K562 (cell line): Measurements from ENCODE around the gene ZDHHC8. TPM values are rescaled to one million over a fixed set of nuclear protein-coding genes. Genes with fewer than 3 reads are reported as not detected.

Experiments
- ATAC-seq: fragments of 200-7000 bp; cut with Tn5 transposase; 3 replicates; pipeline ENCODE4 v1.9.1; 2020; ENCODE audit warnings: moderate library complexity
- BruUV-seq: library from RNA; stranded (reverse); fragments of 400-500 nt; replicated peaks from 2 replicates; lab custom pipeline; 2021; lab: Mats Ljungman, UMichigan
- CTCF ChIA-PET: fragments of 300-600 bp; formaldehyde crosslinking; extraction: SDS; loops from one replicate; lab custom pipeline; 2021; ENCODE audit warnings: low intra/inter-chr PET ratio; lab: Yijun Ruan, JAX
- POLR2A ChIA-PET: fragments of 300-600, 350-650 bp; sonication (Branson Sonifier 250); formaldehyde crosslinking; extraction: SDS; loops from one replicate; lab custom pipeline; 2021; ENCODE audit warnings: antibody characterized with exemption, inconsistent platforms; lab: Yijun Ruan, JAX
- DNase-seq, 4 experiments: peaks; one replicate each; pipeline versions ENCODE4 v3.0.0 to v3.0.0-alpha.2; 2011 to 2018; ENCODE audit warnings: low spot score in 3 of 4, mixed read lengths in 3 of 4; ENCODE audit errors: extremely low read depth in 1 of 4
- FAIRE-seq: peaks from 2 replicates; lab custom pipeline; 2011; peaks lifted over from hg19 to GRCh38; lab: Jason Lieb, UNC
- H2AFZ ChIP-seq: 2 replicates; pipeline ENCODE4 v1.6.0; 2011; ENCODE audit warnings: low read depth, low read length, control low read depth, inconsistent platforms
- H3K27ac ChIP-seq: fragments of 200-600 bp; 3 replicates; pipeline ENCODE4 v1.8.0; 2011; ENCODE audit warnings: low read depth, mild to moderate bottlenecking, control low read depth, inconsistent platforms, low read length, moderate library complexity, mixed read lengths; ENCODE audit errors: extremely low read depth
- H3K27me3 ChIP-seq, 2 experiments: fragments of 300-600 bp in 1 of 2; 2 replicates in 1 of 2; 3 replicates in 1 of 2; pipeline versions ENCODE4 v1.6.0 to v1.8.0; 2011; ENCODE audit warnings: inconsistent platforms in 2 of 2, low read length in 2 of 2, mild to moderate bottlenecking in 1 of 2, mixed read lengths in 1 of 2, moderate library complexity in 1 of 2; ENCODE audit not compliant: control insufficient read depth in 2 of 2, insufficient read depth in 2 of 2
- H3K36me3 ChIP-seq: fragments of 300-600 bp; 3 replicates; pipeline ENCODE4 v1.8.0; 2011; ENCODE audit warnings: mild to moderate bottlenecking, low read length, inconsistent platforms; ENCODE audit not compliant: control insufficient read depth, insufficient read depth
- H3K4me1 ChIP-seq, 2 experiments: fragments of 200-600 bp in 1 of 2; replicated peaks in 1 of 2; 2 replicates in 1 of 2; 3 replicates in 1 of 2; pipeline versions ENCODE4 v1.5.1 to v1.8.0; 2011; ENCODE audit warnings: inconsistent platforms in 2 of 2, low read length in 2 of 2, mild to moderate bottlenecking in 1 of 2, mixed read lengths in 1 of 2, moderate library complexity in 1 of 2; ENCODE audit not compliant: control insufficient read depth in 2 of 2, insufficient read depth in 2 of 2
- H3K4me2 ChIP-seq: 2 replicates; pipeline ENCODE4 v1.6.1; 2011; ENCODE audit warnings: low read length, control low read depth, inconsistent platforms, mixed read lengths; ENCODE audit not compliant: insufficient read depth
- H3K4me3 ChIP-seq: fragments of 200-600 bp; sonication (generic), shearing (Covaris generic); 2 replicates; pipeline ENCODE4 v1.5.1; 2016; ENCODE audit warnings: control low read depth, inconsistent platforms
- H3K79me2 ChIP-seq: fragments of 200-600 bp; 3 replicates; pipeline ENCODE4 v1.8.0; 2011; ENCODE audit warnings: low read length, inconsistent platforms; ENCODE audit not compliant: control insufficient read depth, insufficient read depth
- H3K9ac ChIP-seq, 2 experiments: 2 replicates each; pipeline versions ENCODE4 v1.6.0 to v1.6.1; 2011; ENCODE audit warnings: low read depth in 2 of 2, low read length in 2 of 2, control low read depth in 1 of 2, inconsistent platforms in 1 of 2, mild to moderate bottlenecking in 1 of 2, mixed read lengths in 1 of 2; ENCODE audit not compliant: insufficient read depth in 1 of 2
- H3K9me1 ChIP-seq: one replicate; pipeline ENCODE4 v1.6.0; 2011; ENCODE audit warnings: inconsistent platforms, mild to moderate bottlenecking, low read length, moderate library complexity; ENCODE audit not compliant: control insufficient read depth, insufficient read depth
- H3K9me3 ChIP-seq: replicated peaks from 2 replicates; pipeline ENCODE4 v1.5.1; 2011; ENCODE audit warnings: low read depth, low read length, inconsistent platforms; ENCODE audit not compliant: control insufficient read depth, insufficient read depth
- H4K20me1 ChIP-seq: replicated peaks from 2 replicates; pipeline ENCODE4 v1.6.1; 2011; ENCODE audit warnings: low read length, inconsistent platforms, mixed read lengths; ENCODE audit not compliant: control insufficient read depth, insufficient read depth
- CTBP1 ChIP-seq: fragments of 450-650 bp; IDR thresholded peaks from 2 replicates; pipeline ENCODE4 v1.6.1; 2016; ENCODE audit warnings: borderline replicate concordance
- FOXK1 ChIP-seq: sonication (generic); formaldehyde crosslinking; IDR thresholded peaks from 2 replicates; pipeline ENCODE4 v1.8.0; 2022; ENCODE audit warnings: missing genetic modification reagents, mild to moderate bottlenecking, borderline replicate concordance
- HDAC6 ChIP-seq: IDR thresholded peaks from 2 replicates; pipeline ENCODE4 v1.6.1; 2012; ENCODE audit warnings: low read depth, mild to moderate bottlenecking, control low read depth, inconsistent platforms, low read length, moderate library complexity
- HDGF ChIP-seq: fragments of 450-650 bp; IDR thresholded peaks from 2 replicates; pipeline ENCODE4 v1.6.1; 2016
- ID3 ChIP-seq, 2 experiments: fragments of 250-450 bp in 1 of 2; fragments of 450-650 bp in 1 of 2; sonication (Bioruptor Pico) in 1 of 2; IDR thresholded peaks; 2 replicates each; pipeline versions ENCODE4 v1.6.1 to v1.8.0; 2016 to 2021; ENCODE audit warnings: mild to moderate bottlenecking in 2 of 2, moderate library complexity in 2 of 2, missing compliant biosample characterization in 1 of 2, missing genetic modification characterization in 1 of 2
- MAFK ChIP-seq: IDR thresholded peaks from 2 replicates; pipeline ENCODE4 v1.6.1; 2011; ENCODE audit warnings: low read length, improper control_type of control experiment
- MIER1 ChIP-seq: fragments of 450-650 bp; IDR thresholded peaks from 2 replicates; pipeline ENCODE4 v1.6.1; 2016; ENCODE audit warnings: antibody characterized with exemption, mild to moderate bottlenecking, low read depth
- NFIC ChIP-seq: fragments of 450-650 bp; IDR thresholded peaks from 2 replicates; pipeline ENCODE4 v1.6.1; 2017; ENCODE audit warnings: mild to moderate bottlenecking, inconsistent platforms
- PRMT5 ChIP-seq: sonication (generic); formaldehyde crosslinking; IDR thresholded peaks from 2 replicates; pipeline ENCODE4 v1.5.0; 2020; ENCODE audit warnings: missing genetic modification reagents
- RCOR1 ChIP-seq, 2 experiments: IDR thresholded peaks; 2 replicates each; pipeline ENCODE4 v1.6.1; 2012; ENCODE audit warnings: low read depth in 2 of 2, low read length in 2 of 2, borderline replicate concordance in 1 of 2, improper control_type of control experiment in 1 of 2
- SNAPC5 ChIP-seq: fragments of 250-450 bp; sonication (Bioruptor Pico); IDR thresholded peaks from 2 replicates; pipeline ENCODE4 v1.8.0; 2021; ENCODE audit warnings: moderate library complexity, mild to moderate bottlenecking, inconsistent platforms
- SPI1 ChIP-seq: IDR thresholded peaks from 2 replicates; pipeline ENCODE4 v1.6.1; 2011; ENCODE audit warnings: low read depth, low read length, control low read depth, borderline replicate concordance
- THAP12 ChIP-seq: fragments of 250-450 bp; sonication (Bioruptor Pico); IDR thresholded peaks from 2 replicates; pipeline ENCODE4 v1.9.0; 2021; ENCODE audit warnings: mild to moderate bottlenecking, inconsistent platforms
- ZBTB9 ChIP-seq: fragments of 450-650 bp; formaldehyde crosslinking; IDR thresholded peaks from 2 replicates; pipeline ENCODE4 v1.4.0; 2020; ENCODE audit warnings: mild to moderate bottlenecking, moderate library complexity
- ZFPM2 ChIP-seq: fragments of 250-450 bp; sonication (Bioruptor Pico); IDR thresholded peaks from 2 replicates; pipeline ENCODE4 v1.5.1; 2022; ENCODE audit warnings: mild to moderate bottlenecking
- ZKSCAN8 ChIP-seq: fragments of 200-800 bp; sonication (Bioruptor generic); IDR thresholded peaks from 2 replicates; pipeline ENCODE4 v1.6.1; 2016; ENCODE audit warnings: missing genetic modification characterization, missing compliant biosample characterization
- ZNF143 ChIP-seq: sonication (generic); formaldehyde crosslinking; IDR thresholded peaks from 2 replicates; pipeline ENCODE4 v1.9.0; 2022; ENCODE audit warnings: mild to moderate bottlenecking, missing genetic modification reagents
- WGBS: fragments of 100-300 bp; shearing (Covaris generic); methylation state at CpG from one replicate; pipeline ENCODE4 v1.1.6; 2016; ENCODE audit warnings: low coverage, mixed read lengths; ENCODE audit not compliant: insufficient coverage; ENCODE audit errors: missing lambda C conversion rate; 5-methylcytosine and 5-hydroxymethylcytosine counted together
- in situ Hi-C: fragments of 300-500 bp; cut with MboI; formaldehyde crosslinking; loops from 4 replicates; pipeline ENCODE4 v1.15.0; 2018; ENCODE audit warnings: inconsistent platforms, mixed read lengths
- intact Hi-C: fragments of 100-400 bp; cut with micrococcal nuclease; formaldehyde crosslinking; loops from 2 replicates; pipeline ENCODE4 v1.14.2; 2022
- polyA plus RNA-seq, 8 experiments: library from polyadenylated mRNA; depleted of rRNA in 4 of 8; stranded (reverse) in 5 of 8; unstranded in 3 of 8; fragments of >200 nt; fragmentation: Nextera tagmentation in 2 of 8; fragmentation: Illumina TruSeq in 1 of 8; extraction: Ambion mirVana in 2 of 8; extraction: Trizol in 1 of 8; gene quantifications; 2 replicates each; pipeline versions ENCODE4 v1.2.1 to v1.2.3, GENCODE V29; 2011 to 2014; ENCODE audit warnings: inconsistent platforms in 1 of 8, missing spikeins in 1 of 8
- total RNA-seq, 7 experiments: library from RNA; depleted of rRNA in 6 of 7; stranded (reverse); fragments of >200 nt in 6 of 7; fragmentation: Illumina TruSeq in 2 of 7; extraction: Trizol in 2 of 7; gene quantifications; 2 replicates each; pipeline versions ENCODE4 v1.2.1 to v1.2.3, GENCODE V29; 2011 to 2021; ENCODE audit warnings: low replicate concordance in 1 of 7

The ZDHHC8 gene
- total and polyA plus RNA-seq, 9 of the 15 experiments (the other 6 are each of a cell fraction or from before 2014, with no cell fraction given): 0.04 to 109 (median 16.4) TPM

- Histone ChIP-seq H3K4me3 (peak overlapping the region; percentile 3; the same call in 1 of the 2 replicates), H3K27me3 (no peaks in the 10 kb centered on the region), H3K36me3 (peaks cover 83% of the 10 kb centered on the region), H3K4me1 (peaks cover 40 to 56% of the 10 kb centered on the region in 2 experiments), H3K4me2 (peak overlapping the region; percentile 76), H3K9ac (peak overlapping the region; percentile 73 to 90), H3K27ac (peak overlapping the region; percentile 76), H3K9me3 (no peaks in the 10 kb centered on the region), H2AFZ (peak overlapping the region; percentile 76), H3K79me2 (peaks cover 93% of the 10 kb centered on the region), H3K9me1 (peaks cover 16% of the 10 kb centered on the region), H4K20me1 (peaks cover 33% of the 10 kb centered on the region)
- ChIA-PET POLR2A (interaction anchor here (0.7 to 19.4 kb wide), 5 partner anchors 8 to 101 kb away, joined by 3 to 513 read pairs (median 6); partner anchors contain the start of genes RANBP1 and TRMT2A), CTCF (interaction anchor here (0.6 to 2.8 kb wide), 3 partner anchors 114 to 367 kb away, joined by 3 to 19 read pairs (median 6); no protein-coding TSS in a partner anchor)
- DNase-seq (peak; percentile 94 to 97 (median 96)), ATAC-seq (peak; percentile 78), FAIRE-seq (peak; percentile 81)
- BruUV-seq: no TSS peak
- 28% methylated on average over 23 of the region's 23 CpGs for WGBS
- intact Hi-C loops: loop anchor here (1.0 kb wide), 3 partner anchors 59 to 114 kb away; partner anchors contain the start of gene TANGO2
- in situ Hi-C loops: loop anchor here (5.0 kb wide), 1 partner anchor 112 kb away; no protein-coding TSS in a partner anchor
- TF ChIP-seq RCOR1 (IDR thresholded peaks at IDR 0.05; ENCODE audit: borderline replicate concordance in 1 of 2, low read depth in 2 of 2, low read length in 2 of 2): peak; percentile 54 to 88
- TF ChIP-seq PRMT5 (CRISPR knock-in tag): no peak
- TF ChIP-seq ZKSCAN8 (CRISPR knock-in tag): no peak
- no peak for TF ChIP-seq CTBP1
- TF ChIP-seq MAFK: no peak; the same call in 1 of the 2 replicates
- no peak for TF ChIP-seq SPI1
- TF ChIP-seq SNAPC5: no peak
- no peak for TF ChIP-seq NFIC
- no peak for TF ChIP-seq HDGF
- no peak for TF ChIP-seq ID3 (CRISPR knock-in tag; IDR thresholded peaks at IDR 0.05)
- TF ChIP-seq ID3 (tag; IDR thresholded peaks at IDR 0.05): no peak
- TF ChIP-seq ZFPM2 (CRISPR knock-in tag): no peak
- peak; percentile 86 for TF ChIP-seq ZBTB9
- no peak for TF ChIP-seq FOXK1
- no peak; the same call in 1 of the 2 replicates for TF ChIP-seq THAP12 (CRISPR knock-in tag)
- TF ChIP-seq ZNF143: no peak
- TF ChIP-seq MIER1: no peak
- no peak for TF ChIP-seq HDAC6
These were observed 46.8 kb upstream of the ZDHHC8 start for GRCh38 chr22:20084547-20085413.
